VCaP (cell line): ENCODE measurements around the gene SIX3.

ENCODE experiments used
- H3K27ac ChIP-seq: fragments of 450-650 bp; 2 replicates; pipeline ENCODE4 v1.5.1; 2017
- CTCF ChIP-seq: fragments of 450-650 bp; conservative IDR thresholded peaks from 2 replicates; pipeline ENCODE4 v1.5.1; 2017; ENCODE audit warnings: mild to moderate bottlenecking, moderate library complexity

SIX3 gene

GRCh38 chr2:44944952-44945612 lies 3.6 kb downstream of the SIX3 start:
- no peak overlapping the region for H3K27ac ChIP-seq
- no peak for TF ChIP-seq CTCF

- TF ChIP-seq CTCF: no peak
- no peak overlapping the region for H3K27ac ChIP-seq
These were observed 4.3 kb downstream of the SIX3 start for GRCh38 chr2:44945676-44946371.

- H3K27ac ChIP-seq: no peak overlapping the region
- no peak for TF ChIP-seq CTCF
These were observed 5.0 kb downstream of the SIX3 start for GRCh38 chr2:44946372-44947027.

- no peak for TF ChIP-seq CTCF
These were observed 5.5 kb downstream of the SIX3 start for GRCh38 chr2:44947028-44947375.

GRCh38 chr2:44948565-44949328 lies 7.2 kb downstream of the SIX3 start:
- no peak for TF ChIP-seq CTCF
- no peak overlapping the region for H3K27ac ChIP-seq

More at GRCh38 chr2:44947028-44947375, 5.5 kb downstream of the SIX3 start:
- H3K27ac ChIP-seq: no peak overlapping the region

- no peak for TF ChIP-seq CTCF
- no peak overlapping the region for H3K27ac ChIP-seq
These were observed 8.0 kb downstream of the SIX3 start for GRCh38 chr2:44949329-44950151.
